Esophagus squamous epithelium (tissue), 5 donors: ENCODE results near the gene KLHL20. TPM values are rescaled to one million over a fixed set of nuclear protein-coding genes. Genes with fewer than 3 reads are reported as not detected.
"Not testable (repeated sequence)": the region's sequence is repeated elsewhere in the genome, so short reads cannot be mapped to it uniquely, and the experiment has no call there.

Source experiments
- DNase-seq: peaks from one replicate; lab custom pipeline; 2025; lab: John Stamatoyannopoulos, UW
- H3K27ac ChIP-seq, 4 donors: fragments of 200-600 bp; sonication (generic); one replicate each; pipeline ENCODE4 v1.5.1; 2016 to 2019; ENCODE audit warnings: mild to moderate bottlenecking in 1 of 4
- H3K27me3 ChIP-seq, 4 donors: fragments of 200-600 bp; sonication (generic); 1 replicate in 3 of 4; 2 replicates in 1 of 4; pipeline versions ENCODE4 v1.5.1 to v1.6.0; 2017 to 2021; ENCODE audit warnings: antibody characterized with exemption in 1 of 4
- H3K36me3 ChIP-seq, 3 donors: fragments of 200-600 bp; sonication (generic); one replicate each; pipeline ENCODE4 v1.5.1; 2016 to 2019
- H3K4me1 ChIP-seq, 3 donors: fragments of 200-600 bp; sonication (generic); one replicate each; pipeline ENCODE4 v1.5.1; 2017 to 2019
- H3K4me3 ChIP-seq, 4 donors: fragments of 200-600 bp; sonication (generic); 1 replicate in 3 of 4; 2 replicates in 1 of 4; pipeline ENCODE4 v1.5.1; 2016 to 2019; ENCODE audit warnings: mild to moderate bottlenecking in 2 of 4, moderate library complexity in 1 of 4
- H3K9me3 ChIP-seq, 3 donors: fragments of 200-600 bp; sonication (generic); one replicate each; pipeline ENCODE4 v1.5.1; 2016 to 2019
- POLR2A ChIP-seq, 4 donors: fragments of 450-650 bp; IDR thresholded peaks; one replicate each; pipeline ENCODE4 v1.6.1; 2017; ENCODE audit warnings: antibody characterized with exemption in 4 of 4, mild to moderate bottlenecking in 4 of 4, moderate library complexity in 3 of 4
- WGBS, 2 donors: methylation state at CpG; one replicate each; pipeline ENCODE4 v1.1.5; 2018; 5-methylcytosine and 5-hydroxymethylcytosine counted together
- intact Hi-C: fragments of 100-400 bp; cut with DNase I; formaldehyde crosslinking; loops from one replicate; pipeline ENCODE4 v1.15.0; 2022
- total RNA-seq, 4 donors: library from RNA; depleted of rRNA; stranded (reverse); fragments of >200 nt; gene quantifications; one replicate each; pipeline ENCODE4 v1.1.0, GENCODE V29; 2016
- TF ChIP-seq, protein P1 (sequence below), 6 experiments: fragments of 450-650 bp in 4 of 6; fragments of 200-600 bp in 2 of 6; sonication (generic) in 2 of 6; IDR thresholded peaks; one replicate each; pipeline ENCODE4 v1.5.1; 2016 to 2019; ENCODE audit warnings: antibody characterized with exemption in 6 of 6, mild to moderate bottlenecking in 4 of 6, moderate library complexity in 4 of 6
- donor health status: DM: yes; HTN: yes; CAD: no.

Gene KLHL20
- total RNA-seq, 4 donors from 2014 or later = 11.8 to 33.0 (median 24.0) TPM

- WGBS, 2 donors = 72 to 76% methylated on average over 2 of the region's 2 CpGs
- TF ChIP-seq, protein P1, sequence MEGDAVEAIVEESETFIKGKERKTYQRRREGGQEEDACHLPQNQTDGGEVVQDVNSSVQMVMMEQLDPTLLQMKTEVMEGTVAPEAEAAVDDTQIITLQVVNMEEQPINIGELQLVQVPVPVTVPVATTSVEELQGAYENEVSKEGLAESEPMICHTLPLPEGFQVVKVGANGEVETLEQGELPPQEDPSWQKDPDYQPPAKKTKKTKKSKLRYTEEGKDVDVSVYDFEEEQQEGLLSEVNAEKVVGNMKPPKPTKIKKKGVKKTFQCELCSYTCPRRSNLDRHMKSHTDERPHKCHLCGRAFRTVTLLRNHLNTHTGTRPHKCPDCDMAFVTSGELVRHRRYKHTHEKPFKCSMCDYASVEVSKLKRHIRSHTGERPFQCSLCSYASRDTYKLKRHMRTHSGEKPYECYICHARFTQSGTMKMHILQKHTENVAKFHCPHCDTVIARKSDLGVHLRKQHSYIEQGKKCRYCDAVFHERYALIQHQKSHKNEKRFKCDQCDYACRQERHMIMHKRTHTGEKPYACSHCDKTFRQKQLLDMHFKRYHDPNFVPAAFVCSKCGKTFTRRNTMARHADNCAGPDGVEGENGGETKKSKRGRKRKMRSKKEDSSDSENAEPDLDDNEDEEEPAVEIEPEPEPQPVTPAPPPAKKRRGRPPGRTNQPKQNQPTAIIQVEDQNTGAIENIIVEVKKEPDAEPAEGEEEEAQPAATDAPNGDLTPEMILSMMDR (IDR thresholded peaks at IDR 0.05) = no peak
- TF ChIP-seq POLR2A (IDR thresholded peaks at IDR 0.05) = no peak
- DNase-seq = no peak
- H3K9me3 ChIP-seq = no peaks in the 10 kb centered on the region
- intact Hi-C loops = no loop called here
- H3K4me3 ChIP-seq = no peak overlapping the region
- no peaks in the 10 kb centered on the region for H3K36me3 ChIP-seq
- peaks cover 0 to 26% (median 0%) of the 10 kb centered on the region in 4 donors for H3K27me3 ChIP-seq
- no peak overlapping the region for H3K27ac ChIP-seq
- no peaks in the 10 kb centered on the region for H3K4me1 ChIP-seq
These were observed 26.5 kb upstream of the KLHL20 start for GRCh38 chr1:173688300-173688699.

DNA sequence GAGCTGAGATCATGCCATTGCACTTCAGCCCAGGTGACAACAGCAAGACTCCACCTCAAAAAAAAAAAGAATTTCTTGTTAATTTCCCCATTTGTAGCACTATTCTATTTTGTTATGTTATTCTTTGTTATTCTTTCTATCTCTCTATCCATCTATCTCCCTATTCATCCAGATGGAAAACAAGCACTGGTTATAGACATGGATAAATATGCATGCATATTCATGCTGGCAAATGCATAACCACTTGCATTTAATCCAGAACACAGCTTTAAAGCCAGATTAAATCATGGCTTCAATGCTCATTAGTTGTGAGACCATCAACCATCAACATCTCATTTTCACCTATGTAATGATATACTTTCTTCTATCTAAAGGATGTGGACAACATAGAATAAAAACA lies 21.5 kb upstream of the KLHL20 start:
- Histone ChIP-seq H3K27ac (no peak overlapping the region), H3K9me3 (no peaks in the 10 kb centered on the region), H3K4me3 (no peak overlapping the region), H3K27me3 (peaks cover 0 to 50% (median 0%) of the 10 kb centered on the region in 4 donors), H3K4me1 (no peaks in the 10 kb centered on the region), H3K36me3 (no peaks in the 10 kb centered on the region)
- DNase-seq = no peak
- TF ChIP-seq, protein P1 (IDR thresholded peaks at IDR 0.05) = no peak
- no peak for TF ChIP-seq POLR2A (IDR thresholded peaks at IDR 0.05)
- intact Hi-C loops = no loop called here

DNA sequence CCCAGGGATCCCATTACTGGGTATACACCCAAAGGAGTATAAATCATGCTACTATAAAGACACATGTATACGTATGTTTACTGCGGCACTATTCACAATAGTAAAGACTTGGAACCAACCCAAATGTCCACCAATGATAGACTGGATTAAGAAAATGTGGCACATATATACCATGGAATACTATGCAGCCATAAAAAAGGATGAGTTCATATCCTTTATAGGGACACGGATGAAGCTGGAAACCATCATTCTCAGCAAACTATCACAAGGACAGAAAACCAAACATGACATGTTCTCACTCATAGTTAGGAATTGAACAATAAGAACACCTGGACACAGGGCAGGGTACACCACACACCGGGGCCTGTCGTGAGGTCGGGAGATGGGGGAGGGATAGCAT lies 13.5 kb upstream of the KLHL20 start:
- WGBS, 2 donors = 91 to 93% methylated on average over 6 of the region's 6 CpGs
- H3K4me3 ChIP-seq, DNase-seq, H3K4me1 ChIP-seq, H3K9me3 ChIP-seq, H3K36me3 ChIP-seq, H3K27ac ChIP-seq, intact Hi-C loops: not testable (repeated sequence)
- peaks cover 0 to 10% (median 0%) of the 10 kb centered on the region in 4 donors for H3K27me3 ChIP-seq

DNA sequence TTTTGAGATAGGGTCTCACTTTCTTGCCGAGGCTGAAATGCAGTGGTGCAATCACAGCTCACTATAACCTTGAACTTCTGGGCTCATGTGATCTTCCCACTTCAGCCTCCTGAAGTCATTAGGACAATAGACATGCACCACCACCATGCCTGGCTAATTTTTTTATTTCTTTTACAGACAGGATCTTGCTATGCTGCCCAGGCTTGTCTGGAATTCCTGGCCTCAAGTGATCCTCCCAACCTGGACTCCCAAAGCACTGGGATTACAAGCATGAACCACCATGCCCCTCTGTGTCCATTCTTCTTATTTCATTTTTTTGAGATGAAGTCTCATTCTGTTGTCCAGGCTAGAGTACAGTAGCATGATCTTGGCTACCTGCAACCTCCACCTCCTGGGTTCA lies 12.0 kb upstream of the KLHL20 start:
- Histone ChIP-seq H3K9me3 (no peaks in the 10 kb centered on the region), H3K4me1 (no peaks in the 10 kb centered on the region), H3K27ac (no peak overlapping the region), H3K27me3 (peaks cover 0 to 8% (median 0%) of the 10 kb centered on the region in 4 donors), H3K4me3 (no peak overlapping the region), H3K36me3 (no peaks in the 10 kb centered on the region)
- TF ChIP-seq, protein P1 (IDR thresholded peaks at IDR 0.05) = no peak
- no peak for TF ChIP-seq POLR2A (IDR thresholded peaks at IDR 0.05)
- intact Hi-C loops = no loop called here
- WGBS, 2 donors = 79 to 90% methylated on average over 1 of the region's 1 CpG
- no peak for DNase-seq

GRCh38 chr1:173705117-173705516 lies 9.7 kb upstream of the KLHL20 start:
- H3K9me3 ChIP-seq = no peaks in the 10 kb centered on the region
- H3K27ac ChIP-seq = no peak overlapping the region
- WGBS, 2 donors = 75 to 76% methylated on average over 5 of the region's 5 CpGs
- H3K27me3 ChIP-seq = peaks cover 0 to 29% (median 0%) of the 10 kb centered on the region in 4 donors
- intact Hi-C loops = no loop called here
- H3K36me3 ChIP-seq = no peaks in the 10 kb centered on the region
- H3K4me1 ChIP-seq = no peaks in the 10 kb centered on the region
- H3K4me3 ChIP-seq = no peak overlapping the region
- no peak for DNase-seq
- TF ChIP-seq, protein P1 (IDR thresholded peaks at IDR 0.05) = no peak
- TF ChIP-seq POLR2A (IDR thresholded peaks at IDR 0.05) = no peak

- Histone ChIP-seq H3K9me3 (no peaks in the 10 kb centered on the region), H3K4me1 (no peaks in the 10 kb centered on the region), H3K27ac (no peak overlapping the region), H3K27me3 (peaks cover 0 to 63% (median 0%) of the 10 kb centered on the region in 4 donors), H3K36me3 (no peaks in the 10 kb centered on the region), H3K4me3 (no peak overlapping the region)
- 67 to 77% methylated on average over 2 of the region's 2 CpGs for WGBS, 2 donors
- DNase-seq = no peak
- intact Hi-C loops = no loop called here
- no peak for TF ChIP-seq POLR2A (IDR thresholded peaks at IDR 0.05)
- TF ChIP-seq, protein P1 (IDR thresholded peaks at IDR 0.05) = no peak
These were observed 6.0 kb upstream of the KLHL20 start for GRCh38 chr1:173708787-173709186.
